ENCODE measurements around the gene NTM.

- TF ChIP-seq, protein P1, sequence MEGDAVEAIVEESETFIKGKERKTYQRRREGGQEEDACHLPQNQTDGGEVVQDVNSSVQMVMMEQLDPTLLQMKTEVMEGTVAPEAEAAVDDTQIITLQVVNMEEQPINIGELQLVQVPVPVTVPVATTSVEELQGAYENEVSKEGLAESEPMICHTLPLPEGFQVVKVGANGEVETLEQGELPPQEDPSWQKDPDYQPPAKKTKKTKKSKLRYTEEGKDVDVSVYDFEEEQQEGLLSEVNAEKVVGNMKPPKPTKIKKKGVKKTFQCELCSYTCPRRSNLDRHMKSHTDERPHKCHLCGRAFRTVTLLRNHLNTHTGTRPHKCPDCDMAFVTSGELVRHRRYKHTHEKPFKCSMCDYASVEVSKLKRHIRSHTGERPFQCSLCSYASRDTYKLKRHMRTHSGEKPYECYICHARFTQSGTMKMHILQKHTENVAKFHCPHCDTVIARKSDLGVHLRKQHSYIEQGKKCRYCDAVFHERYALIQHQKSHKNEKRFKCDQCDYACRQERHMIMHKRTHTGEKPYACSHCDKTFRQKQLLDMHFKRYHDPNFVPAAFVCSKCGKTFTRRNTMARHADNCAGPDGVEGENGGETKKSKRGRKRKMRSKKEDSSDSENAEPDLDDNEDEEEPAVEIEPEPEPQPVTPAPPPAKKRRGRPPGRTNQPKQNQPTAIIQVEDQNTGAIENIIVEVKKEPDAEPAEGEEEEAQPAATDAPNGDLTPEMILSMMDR (IDR thresholded peaks at IDR 0.05; ENCODE audit: low read depth, low read length) = no peak
- no peak for TF ChIP-seq EZH2phosphoT487 (IDR thresholded peaks at IDR 0.05; ENCODE audit: low read depth)
Measured at GRCh38 chr11:131898949-131899348, 528.5 kb downstream of the NTM start.

Measured in OCI-LY3 (cell line).